ENCODE results near the gene STK36. TPM values are rescaled to one million over a fixed set of nuclear protein-coding genes. Genes with fewer than 3 reads are reported as not detected.

The STK36 gene, protein sequence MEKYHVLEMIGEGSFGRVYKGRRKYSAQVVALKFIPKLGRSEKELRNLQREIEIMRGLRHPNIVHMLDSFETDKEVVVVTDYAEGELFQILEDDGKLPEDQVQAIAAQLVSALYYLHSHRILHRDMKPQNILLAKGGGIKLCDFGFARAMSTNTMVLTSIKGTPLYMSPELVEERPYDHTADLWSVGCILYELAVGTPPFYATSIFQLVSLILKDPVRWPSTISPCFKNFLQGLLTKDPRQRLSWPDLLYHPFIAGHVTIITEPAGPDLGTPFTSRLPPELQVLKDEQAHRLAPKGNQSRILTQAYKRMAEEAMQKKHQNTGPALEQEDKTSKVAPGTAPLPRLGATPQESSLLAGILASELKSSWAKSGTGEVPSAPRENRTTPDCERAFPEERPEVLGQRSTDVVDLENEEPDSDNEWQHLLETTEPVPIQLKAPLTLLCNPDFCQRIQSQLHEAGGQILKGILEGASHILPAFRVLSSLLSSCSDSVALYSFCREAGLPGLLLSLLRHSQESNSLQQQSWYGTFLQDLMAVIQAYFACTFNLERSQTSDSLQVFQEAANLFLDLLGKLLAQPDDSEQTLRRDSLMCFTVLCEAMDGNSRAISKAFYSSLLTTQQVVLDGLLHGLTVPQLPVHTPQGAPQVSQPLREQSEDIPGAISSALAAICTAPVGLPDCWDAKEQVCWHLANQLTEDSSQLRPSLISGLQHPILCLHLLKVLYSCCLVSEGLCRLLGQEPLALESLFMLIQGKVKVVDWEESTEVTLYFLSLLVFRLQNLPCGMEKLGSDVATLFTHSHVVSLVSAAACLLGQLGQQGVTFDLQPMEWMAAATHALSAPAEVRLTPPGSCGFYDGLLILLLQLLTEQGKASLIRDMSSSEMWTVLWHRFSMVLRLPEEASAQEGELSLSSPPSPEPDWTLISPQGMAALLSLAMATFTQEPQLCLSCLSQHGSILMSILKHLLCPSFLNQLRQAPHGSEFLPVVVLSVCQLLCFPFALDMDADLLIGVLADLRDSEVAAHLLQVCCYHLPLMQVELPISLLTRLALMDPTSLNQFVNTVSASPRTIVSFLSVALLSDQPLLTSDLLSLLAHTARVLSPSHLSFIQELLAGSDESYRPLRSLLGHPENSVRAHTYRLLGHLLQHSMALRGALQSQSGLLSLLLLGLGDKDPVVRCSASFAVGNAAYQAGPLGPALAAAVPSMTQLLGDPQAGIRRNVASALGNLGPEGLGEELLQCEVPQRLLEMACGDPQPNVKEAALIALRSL (N-terminal part only)
- 10 to 100 TPM; 12.7 to 93.3 (median 26.0) TPM for total RNA-seq

DNA sequence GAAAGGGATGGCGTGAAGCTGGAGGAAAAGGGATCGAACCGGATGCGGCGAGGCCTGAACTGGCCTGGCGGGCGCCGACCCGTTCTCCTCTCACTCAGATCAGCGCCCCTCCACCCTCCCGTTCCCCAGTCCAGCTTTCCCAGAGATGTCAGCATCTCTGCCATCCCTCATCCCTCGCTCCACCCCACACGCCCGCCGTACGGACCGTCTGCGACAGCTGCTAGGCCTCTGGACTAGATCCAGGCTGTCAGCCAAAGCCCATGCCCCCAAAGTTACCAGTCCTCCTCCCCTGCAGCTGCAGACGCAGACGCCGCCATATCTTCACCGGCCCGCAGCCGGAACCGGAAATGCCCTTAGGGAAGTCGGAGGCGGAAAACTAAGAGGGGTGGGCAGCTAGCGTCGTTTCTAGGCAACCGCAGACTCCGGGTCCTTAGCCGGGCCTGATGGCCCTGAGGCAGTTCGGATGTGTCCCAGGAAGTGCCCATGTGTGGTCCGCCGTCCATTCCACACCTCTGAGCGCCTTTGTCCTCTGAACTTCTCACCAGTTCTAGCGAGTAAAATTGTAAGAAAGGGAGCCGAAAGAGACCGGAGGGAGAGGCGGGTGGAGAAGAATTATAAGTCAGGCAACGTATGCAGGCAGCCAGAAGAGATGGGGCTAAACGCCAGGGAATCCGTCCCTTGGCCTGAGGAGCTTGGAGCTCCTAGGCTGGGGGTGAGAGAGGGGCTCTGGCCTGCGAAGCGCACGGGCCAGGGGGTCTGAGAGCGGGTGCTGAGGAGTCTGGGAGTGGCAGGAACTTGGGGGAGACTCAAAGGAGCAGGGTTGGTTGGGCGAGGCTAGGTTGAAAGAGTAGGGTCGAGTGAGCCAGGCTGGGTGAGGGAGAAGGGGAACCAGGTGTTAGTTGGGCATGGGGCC is at the start of gene STK36, which contains the start of gene RNF25:
Gene STK36 (plus strand): TSS at position 433 of the 913 bp plus-strand sequence. CDS start 744 bp downstream, outside the sequence.
Gene RNF25 (minus strand): TSS at position 349 of the 913 bp plus-strand sequence. CDS start 32 bp downstream, at position 317.
- peak within 1 kb of the TSS; percentile 87 to 90 for H3K27ac ChIP-seq
- WGBS, 10 experiments = 0 to 3% (median 0%) methylated on average over 1 to 16 of the region's 49 CpGs; no CpG with 5 or more reads in 2 of the 10 experiments
- H3K4me1 ChIP-seq (replicated peaks in 1 of 2) = peaks cover 10 to 11% of the 10 kb centered on the region in 2 donors
- ATAC-seq (replicated peaks in 6 of 8) = peak; percentile 95 to 99 (median 98)
- in situ Hi-C loops (cut with MboI; ENCODE audit: low pct_unique_long_range_greater_than_20kb in 2 of 9, low sequenced_read_pairs in 9 of 9, unreplicated experiment in 9 of 9) = no loop called here
- H3K4me3 ChIP-seq = peak within 1 kb of the TSS; percentile 73 to 96 (median 87)

DNA sequence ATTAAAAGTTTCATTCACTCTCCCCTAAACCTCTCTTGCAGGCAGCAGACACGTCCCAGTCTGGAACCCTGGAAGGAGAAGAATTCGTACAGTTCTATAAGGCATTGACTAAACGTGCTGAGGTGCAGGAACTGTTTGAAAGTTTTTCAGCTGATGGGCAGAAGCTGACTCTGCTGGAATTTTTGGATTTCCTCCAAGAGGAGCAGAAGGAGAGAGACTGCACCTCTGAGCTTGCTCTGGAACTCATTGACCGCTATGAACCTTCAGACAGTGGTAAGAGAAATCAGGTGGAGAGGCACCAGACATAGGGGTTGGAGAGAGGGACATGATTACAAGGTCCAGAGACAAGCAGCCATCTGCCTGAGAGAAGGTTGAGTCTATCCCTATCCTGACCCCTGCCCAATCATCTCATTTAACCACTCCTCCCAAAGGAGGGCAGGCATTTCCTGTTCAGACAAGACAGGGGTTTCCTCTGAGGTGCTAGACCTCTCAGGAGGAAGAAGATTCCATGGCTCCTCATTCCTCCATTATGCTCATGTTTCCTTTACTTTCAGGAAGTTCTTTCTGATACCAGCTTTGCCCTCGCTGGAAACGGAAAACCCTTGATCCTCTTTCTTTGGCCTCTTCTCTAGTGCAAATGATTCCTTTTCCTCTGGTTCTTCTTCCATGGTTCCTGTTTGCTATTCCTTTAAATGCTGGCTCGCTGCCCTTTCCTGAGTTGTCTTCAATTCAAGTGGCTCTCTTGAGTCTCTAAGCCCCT is 49.1 kb upstream of the STK36 start:
- in situ Hi-C loops (cut with MboI; ENCODE audit: low pct_unique_long_range_greater_than_20kb in 2 of 9, low sequenced_read_pairs in 9 of 9, unreplicated experiment in 9 of 9) = no loop called here
- no peak for ATAC-seq (replicated peaks in 6 of 8)
- Histone ChIP-seq H3K4me1 (replicated peaks in 1 of 2) (no peaks in the 10 kb centered on the region), H3K4me3 (no peak overlapping the region), H3K27ac (no peak overlapping the region)
- WGBS, 10 experiments = 58 to 100% (median 83%) methylated on average over 1 to 7 of the region's 7 CpGs; no CpG with 5 or more reads in 1 of the 10 experiments

DNA sequence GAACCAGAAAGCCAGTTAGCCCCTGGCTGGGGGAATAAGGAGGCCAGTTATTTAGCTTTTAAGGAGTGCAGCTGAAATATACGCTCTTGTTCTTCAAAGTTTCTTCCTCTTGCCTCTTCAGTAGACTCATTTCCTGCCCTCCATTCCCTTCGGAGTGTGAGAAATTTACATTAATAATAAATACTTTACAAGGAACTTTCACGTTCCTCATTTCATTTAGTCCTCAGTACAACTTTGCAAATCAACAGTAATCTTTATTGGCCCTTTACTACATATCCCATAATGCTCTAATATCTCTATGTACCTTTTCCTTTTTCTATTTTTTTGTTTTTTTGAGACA is 48.5 kb upstream of the STK36 start:
- no peak overlapping the region for H3K4me3 ChIP-seq
- H3K4me1 ChIP-seq (replicated peaks in 1 of 2) = no peaks in the 10 kb centered on the region
- ATAC-seq (replicated peaks in 6 of 8) = no peak
- 62 to 100% (median 75%) methylated on average over 2 to 3 of the region's 3 CpGs for WGBS, 10 experiments
- in situ Hi-C loops (cut with MboI; ENCODE audit: low pct_unique_long_range_greater_than_20kb in 2 of 9, low sequenced_read_pairs in 9 of 9, unreplicated experiment in 9 of 9) = no loop called here
- H3K27ac ChIP-seq = no peak overlapping the region

DNA sequence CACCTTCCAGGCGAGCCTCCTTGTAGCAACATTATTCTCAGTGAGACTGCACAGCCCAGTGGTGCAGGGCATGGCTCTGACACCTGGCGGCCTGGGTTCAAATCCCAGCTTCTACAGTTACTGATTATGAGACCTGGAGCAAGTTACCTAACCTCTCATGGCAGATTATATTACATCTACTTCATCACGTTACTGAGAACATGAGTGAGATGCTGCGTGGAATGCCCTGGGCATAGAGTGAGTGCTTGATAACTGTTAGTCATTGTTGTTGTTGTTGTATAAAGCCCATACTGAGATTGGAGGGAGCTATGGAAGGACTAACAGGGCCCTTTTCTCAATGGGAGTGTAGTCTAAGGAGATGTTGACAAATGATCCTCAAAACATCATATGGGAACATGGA is 45.5 kb upstream of the STK36 start:
- in situ Hi-C loops (cut with MboI; ENCODE audit: low pct_unique_long_range_greater_than_20kb in 2 of 9, low sequenced_read_pairs in 9 of 9, unreplicated experiment in 9 of 9) = loop anchor here in 1 of 9 experiments (25.0 kb wide), 1 partner anchor 214 kb away; the partner anchor contains the start of gene VIL1
- no peak for ATAC-seq (replicated peaks in 6 of 8)
- 57 to 100% (median 79%) methylated on average over 1 to 4 of the region's 4 CpGs; no CpG with 5 or more reads in 4 of the 10 experiments for WGBS, 10 experiments
- Histone ChIP-seq H3K4me1 (replicated peaks in 1 of 2) (no peaks in the 10 kb centered on the region), H3K4me3 (no peak overlapping the region), H3K27ac (no peak overlapping the region)

DNA sequence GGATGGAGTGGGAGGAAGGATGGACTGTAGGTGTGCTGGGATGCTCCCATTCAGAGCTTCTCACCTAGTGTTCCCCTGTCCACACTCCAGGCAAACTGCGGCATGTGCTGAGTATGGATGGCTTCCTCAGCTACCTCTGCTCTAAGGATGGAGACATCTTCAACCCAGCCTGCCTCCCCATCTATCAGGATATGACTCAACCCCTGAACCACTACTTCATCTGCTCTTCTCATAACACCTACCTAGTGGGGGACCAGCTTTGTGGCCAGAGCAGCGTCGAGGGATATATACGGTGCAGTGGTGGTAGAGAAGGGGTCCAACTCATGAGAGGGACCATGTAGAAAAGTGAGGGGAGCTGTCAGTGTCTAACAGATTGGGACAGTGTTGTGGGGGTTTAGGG is 43.9 kb upstream of the STK36 start:
- H3K4me3 ChIP-seq = no peak overlapping the region
- 100% methylated on average over 1 of the region's 4 CpGs; no CpG with 5 or more reads in 9 of the 10 experiments for WGBS, 10 experiments
- in situ Hi-C loops (cut with MboI; ENCODE audit: low pct_unique_long_range_greater_than_20kb in 2 of 9, low sequenced_read_pairs in 9 of 9, unreplicated experiment in 9 of 9) = loop anchor here in 1 of 9 experiments (25.0 kb wide), 1 partner anchor 216 kb away; the partner anchor contains the start of gene VIL1
- no peak overlapping the region for H3K27ac ChIP-seq
- no peak for ATAC-seq (replicated peaks in 6 of 8)
- no peaks in the 10 kb centered on the region for H3K4me1 ChIP-seq (replicated peaks in 1 of 2)

DNA sequence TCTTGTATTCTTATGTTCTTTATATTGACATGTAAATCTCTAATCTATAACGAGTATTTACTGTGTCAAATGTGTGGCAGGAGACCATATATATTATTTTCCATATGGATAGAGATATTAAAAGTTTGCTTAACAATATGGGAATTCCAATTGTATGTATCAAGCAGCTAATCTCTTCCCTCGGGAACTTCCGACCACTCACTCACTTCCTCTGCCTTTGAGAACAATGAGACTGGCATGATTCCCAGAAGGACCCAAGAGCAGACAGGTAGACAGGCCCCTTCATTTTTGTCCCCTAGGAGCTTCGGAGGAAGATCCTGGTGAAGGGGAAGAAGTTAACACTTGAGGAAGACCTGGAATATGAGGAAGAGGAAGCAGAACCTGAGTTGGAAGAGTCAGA is 40.0 kb upstream of the STK36 start:
- Histone ChIP-seq H3K27ac (no peak overlapping the region), H3K4me3 (no peak overlapping the region), H3K4me1 (replicated peaks in 1 of 2) (no peaks in the 10 kb centered on the region)
- in situ Hi-C loops (cut with MboI; ENCODE audit: low pct_unique_long_range_greater_than_20kb in 2 of 9, low sequenced_read_pairs in 9 of 9, unreplicated experiment in 9 of 9) = loop anchor here in 1 of 9 experiments (25.0 kb wide), 1 partner anchor 220 kb away; the partner anchor contains the start of gene VIL1
- no peak for ATAC-seq (replicated peaks in 6 of 8)
- whole genome bisulfite sequencing, 10 experiments = 39 to 100% (median 80%) methylated on average over 3 to 4 of the region's 4 CpGs; no CpG with 5 or more reads in 3 of the 10 experiments

DNA sequence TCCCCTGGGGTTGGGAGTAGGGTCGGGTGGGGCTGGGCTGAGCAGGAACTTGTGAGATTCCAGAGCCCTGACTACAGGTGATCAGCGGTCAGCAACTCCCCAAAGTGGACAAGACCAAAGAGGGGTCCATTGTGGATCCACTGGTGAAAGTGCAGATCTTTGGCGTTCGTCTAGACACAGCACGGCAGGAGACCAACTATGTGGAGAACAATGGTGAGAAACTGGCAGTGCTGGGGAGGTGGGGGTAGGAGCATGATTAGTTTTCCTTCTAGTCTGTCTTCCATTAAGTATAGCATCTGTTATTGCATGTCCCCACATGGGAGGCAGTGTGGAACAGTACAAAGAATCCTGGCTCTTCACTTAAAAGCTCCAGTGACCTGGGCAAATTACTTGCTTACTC is 36.2 kb upstream of the STK36 start:
- WGBS, 10 experiments = 60 to 100% (median 91%) methylated on average over 1 to 5 of the region's 5 CpGs; no CpG with 5 or more reads in 6 of the 10 experiments
- H3K4me3 ChIP-seq = no peak overlapping the region
- no peak overlapping the region for H3K27ac ChIP-seq
- H3K4me1 ChIP-seq (replicated peaks in 1 of 2) = no peaks in the 10 kb centered on the region
- ATAC-seq (replicated peaks in 6 of 8) = no peak
- in situ Hi-C loops (cut with MboI; ENCODE audit: low pct_unique_long_range_greater_than_20kb in 2 of 9, low sequenced_read_pairs in 9 of 9, unreplicated experiment in 9 of 9) = loop anchor here in 1 of 9 experiments (25.0 kb wide), 1 partner anchor 223 kb away; the partner anchor contains the start of gene VIL1

DNA sequence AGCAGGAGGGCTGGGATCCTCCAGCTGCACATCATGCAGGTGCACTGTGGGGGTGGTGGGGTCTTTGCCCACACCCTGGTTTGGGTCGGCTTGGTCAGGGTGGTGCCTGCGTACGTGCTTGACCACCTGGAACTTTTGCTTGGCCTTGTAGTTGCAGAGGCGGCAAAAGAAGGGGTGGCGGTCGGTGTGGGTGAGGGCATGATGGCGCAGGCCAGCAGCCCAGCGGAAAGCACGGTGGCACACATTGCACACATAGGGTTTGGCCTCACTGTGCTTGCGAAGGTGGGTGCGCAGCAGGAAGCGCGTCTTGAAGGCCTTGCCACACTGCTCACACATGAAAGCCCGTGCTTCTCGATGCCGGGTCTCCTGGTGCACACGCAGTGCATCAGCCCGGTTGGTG is 33.5 kb upstream of the STK36 start:
- H3K4me3 ChIP-seq = no peak overlapping the region
- WGBS, 10 experiments = 89 to 100% (median 99%) methylated on average over 1 to 9 of the region's 18 CpGs; no CpG with 5 or more reads in 4 of the 10 experiments
- H3K4me1 ChIP-seq (replicated peaks in 1 of 2) = no peaks in the 10 kb centered on the region
- peak in 1 of 8 experiments; percentile 16 for ATAC-seq (replicated peaks in 6 of 8)
- in situ Hi-C loops (cut with MboI; ENCODE audit: low pct_unique_long_range_greater_than_20kb in 2 of 9, low sequenced_read_pairs in 9 of 9, unreplicated experiment in 9 of 9) = loop anchor here in 1 of 9 experiments (25.0 kb wide), 1 partner anchor 226 kb away; the partner anchor contains the start of gene VIL1
- no peak overlapping the region for H3K27ac ChIP-seq

DNA sequence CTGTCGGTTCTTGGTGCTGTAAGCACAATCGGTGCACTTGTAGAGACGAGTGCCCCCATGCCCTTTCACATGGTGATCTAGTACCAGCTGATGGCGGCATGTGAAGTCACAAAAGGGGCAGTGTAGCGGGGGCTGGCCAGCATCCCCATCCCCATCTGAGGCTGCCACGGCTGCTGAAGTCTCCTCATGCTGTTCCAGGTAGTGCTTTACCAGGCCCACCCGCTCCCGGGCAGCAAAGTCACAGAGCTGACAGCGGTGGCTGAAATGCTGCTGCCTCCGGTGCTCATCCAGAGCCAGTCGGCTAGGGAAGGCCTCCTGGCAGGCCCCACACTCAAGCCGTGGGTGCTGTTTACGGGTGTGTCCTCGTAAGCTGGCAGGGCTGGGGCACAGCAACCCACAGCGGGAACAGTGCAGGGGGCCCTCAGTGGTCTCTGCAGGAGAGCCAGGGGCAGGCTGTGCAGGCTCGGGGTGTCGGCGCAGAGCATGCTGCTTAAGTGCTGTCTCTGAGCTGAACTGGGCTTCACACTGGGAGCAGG is 29.7 kb upstream of the STK36 start:
- Histone ChIP-seq H3K27ac (no peak overlapping the region), H3K4me3 (no peak overlapping the region), H3K4me1 (replicated peaks in 1 of 2) (no peaks in the 10 kb centered on the region)
- no peak for ATAC-seq (replicated peaks in 6 of 8)
- 92 to 100% methylated on average over 1 to 4 of the region's 18 CpGs; no CpG with 5 or more reads in 8 of the 10 experiments for WGBS, 10 experiments
- in situ Hi-C loops (cut with MboI; ENCODE audit: low pct_unique_long_range_greater_than_20kb in 2 of 9, low sequenced_read_pairs in 9 of 9, unreplicated experiment in 9 of 9) = loop anchor here in 1 of 9 experiments (25.0 kb wide), 1 partner anchor 230 kb away; the partner anchor contains the start of gene VIL1

DNA sequence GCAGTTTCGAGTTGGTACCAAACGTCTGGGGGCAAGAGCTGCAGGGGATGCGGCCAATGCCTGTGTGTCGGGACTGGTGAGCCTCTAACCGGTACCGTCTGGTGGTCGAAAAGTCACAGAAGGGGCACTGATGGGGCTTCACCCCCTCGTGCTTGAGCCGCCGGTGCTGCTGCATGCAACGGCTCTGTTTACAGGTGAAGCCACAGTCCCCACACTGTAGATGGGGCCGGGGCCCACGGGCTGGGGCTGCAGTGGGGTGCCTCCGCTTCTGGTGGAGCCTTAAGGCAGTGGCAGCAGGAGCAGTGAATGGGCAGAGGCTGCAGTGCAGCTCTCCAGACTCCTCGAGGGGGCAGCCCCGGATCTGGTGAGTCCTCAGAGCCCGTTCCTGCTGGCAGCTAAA is 29.1 kb upstream of the STK36 start:
- Histone ChIP-seq H3K27ac (no peak overlapping the region), H3K4me3 (no peak overlapping the region), H3K4me1 (replicated peaks in 1 of 2) (no peaks in the 10 kb centered on the region)
- 96 to 100% methylated on average over 4 to 7 of the region's 17 CpGs; no CpG with 5 or more reads in 8 of the 10 experiments for WGBS, 10 experiments
- in situ Hi-C loops (cut with MboI; ENCODE audit: low pct_unique_long_range_greater_than_20kb in 2 of 9, low sequenced_read_pairs in 9 of 9, unreplicated experiment in 9 of 9) = loop anchor here in 1 of 9 experiments (25.0 kb wide), 1 partner anchor 230 kb away; the partner anchor contains the start of gene VIL1
- peak in 4 of 8 experiments; percentile 6 to 20 (median 16) for ATAC-seq (replicated peaks in 6 of 8)

Measured in motor neuron (in vitro differentiated cells).